Measurements from ENCODE around the gene XCR1.

The XCR1 gene

GRCh38 chr3:45985532-45986302 is 41.6 kb downstream of the XCR1 start:
- Mint-ChIP-seq H3K4me3 (no peak overlapping the region), H3K36me3 (ENCODE audit: low read depth) (peaks cover 10% of the 10 kb centered on the region), H3K9me3 (no peaks in the 10 kb centered on the region), H3K27ac (no peak overlapping the region), H3K27me3 (ENCODE audit: low read depth, poor library complexity) (no peaks in the 10 kb centered on the region), H3K4me1 (peaks cover 25% of the 10 kb centered on the region)
- TF ChIP-seq, protein P1, sequence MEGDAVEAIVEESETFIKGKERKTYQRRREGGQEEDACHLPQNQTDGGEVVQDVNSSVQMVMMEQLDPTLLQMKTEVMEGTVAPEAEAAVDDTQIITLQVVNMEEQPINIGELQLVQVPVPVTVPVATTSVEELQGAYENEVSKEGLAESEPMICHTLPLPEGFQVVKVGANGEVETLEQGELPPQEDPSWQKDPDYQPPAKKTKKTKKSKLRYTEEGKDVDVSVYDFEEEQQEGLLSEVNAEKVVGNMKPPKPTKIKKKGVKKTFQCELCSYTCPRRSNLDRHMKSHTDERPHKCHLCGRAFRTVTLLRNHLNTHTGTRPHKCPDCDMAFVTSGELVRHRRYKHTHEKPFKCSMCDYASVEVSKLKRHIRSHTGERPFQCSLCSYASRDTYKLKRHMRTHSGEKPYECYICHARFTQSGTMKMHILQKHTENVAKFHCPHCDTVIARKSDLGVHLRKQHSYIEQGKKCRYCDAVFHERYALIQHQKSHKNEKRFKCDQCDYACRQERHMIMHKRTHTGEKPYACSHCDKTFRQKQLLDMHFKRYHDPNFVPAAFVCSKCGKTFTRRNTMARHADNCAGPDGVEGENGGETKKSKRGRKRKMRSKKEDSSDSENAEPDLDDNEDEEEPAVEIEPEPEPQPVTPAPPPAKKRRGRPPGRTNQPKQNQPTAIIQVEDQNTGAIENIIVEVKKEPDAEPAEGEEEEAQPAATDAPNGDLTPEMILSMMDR (IDR thresholded peaks at IDR 0.05): no peak
- DNase-seq: no peak

DNA sequence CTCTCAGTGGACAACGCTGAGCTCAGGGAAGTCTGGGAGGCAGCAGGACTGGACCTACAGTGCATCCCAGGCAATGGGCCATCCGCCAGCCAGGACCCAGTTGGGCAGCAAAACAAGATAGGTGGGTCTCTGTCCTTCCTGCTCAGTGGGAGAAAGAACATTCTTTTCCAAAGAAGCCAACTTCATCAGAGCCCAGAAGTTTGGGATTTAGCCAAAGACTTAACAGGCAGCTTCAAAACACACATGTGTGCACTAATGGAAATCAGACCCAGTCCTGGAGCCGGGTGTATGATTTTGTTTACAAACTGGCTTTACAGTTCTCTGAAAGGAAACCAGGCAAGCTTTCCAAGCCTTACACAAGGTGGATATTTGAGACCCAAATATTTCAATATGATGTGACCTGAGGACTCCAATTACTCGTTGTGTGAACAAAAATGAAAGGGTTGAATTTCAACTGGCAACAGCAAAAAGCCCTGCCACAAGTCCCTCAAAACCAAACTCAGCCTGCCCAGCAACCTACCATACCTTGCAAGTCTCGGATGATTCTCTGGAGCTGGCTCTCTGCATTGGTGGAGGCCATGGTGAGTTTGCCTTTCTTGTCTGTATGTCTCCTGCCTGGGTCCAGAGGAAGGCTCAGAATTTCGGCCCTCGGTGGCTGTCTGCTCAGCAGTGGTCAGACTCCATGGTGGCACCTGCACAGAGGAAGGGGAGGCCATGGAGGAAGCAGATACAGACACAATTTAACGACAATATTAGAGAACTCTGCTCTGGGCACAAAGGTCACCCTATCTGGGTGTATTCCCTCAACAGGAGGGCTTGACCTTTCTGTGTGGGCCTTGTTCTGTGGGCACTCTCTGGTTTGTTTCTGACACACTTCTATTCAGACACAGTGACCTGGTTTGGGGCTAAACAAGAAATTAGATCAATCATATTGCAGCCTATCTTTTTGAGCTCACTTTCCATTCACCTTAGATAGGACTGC is 42.7 kb downstream of the XCR1 start:
- no peak overlapping the region for H3K4me3 Mint-ChIP-seq
- H3K27ac Mint-ChIP-seq: no peak overlapping the region
- TF ChIP-seq, protein P1 (IDR thresholded peaks at IDR 0.05): no peak
- no peaks in the 10 kb centered on the region for H3K9me3 Mint-ChIP-seq
- H3K27me3 Mint-ChIP-seq (ENCODE audit: low read depth, poor library complexity): no peaks in the 10 kb centered on the region
- peaks cover 25% of the 10 kb centered on the region for H3K4me1 Mint-ChIP-seq
- DNase-seq: no peak
- H3K36me3 Mint-ChIP-seq (ENCODE audit: low read depth): peaks cover 13% of the 10 kb centered on the region

DNA sequence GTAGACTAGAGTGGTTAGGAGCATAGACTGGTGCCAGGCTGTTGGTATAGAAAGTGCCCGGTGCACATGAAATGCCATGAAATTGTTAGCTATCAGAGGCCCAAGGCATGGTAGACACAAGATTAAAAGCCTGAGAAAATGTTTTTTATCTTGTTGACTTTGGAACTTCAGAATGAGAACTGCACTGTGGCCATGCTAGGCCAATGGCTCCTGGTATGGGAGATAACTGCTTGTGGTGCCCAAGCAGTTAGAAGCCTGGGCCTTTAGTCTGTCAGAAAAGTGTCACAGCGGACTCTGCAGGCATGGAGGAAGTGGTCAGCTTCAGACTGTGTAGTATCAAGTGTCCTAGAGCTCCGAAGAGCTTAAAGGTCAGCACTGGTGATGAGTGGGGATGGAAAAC is 43.5 kb downstream of the XCR1 start:
- H3K27ac Mint-ChIP-seq: no peak overlapping the region
- peaks cover 22% of the 10 kb centered on the region for H3K36me3 Mint-ChIP-seq (ENCODE audit: low read depth)
- TF ChIP-seq, protein P1 (IDR thresholded peaks at IDR 0.05): no peak
- peaks cover 23% of the 10 kb centered on the region for H3K4me1 Mint-ChIP-seq
- H3K27me3 Mint-ChIP-seq (ENCODE audit: low read depth, poor library complexity): no peaks in the 10 kb centered on the region
- no peak for DNase-seq
- H3K4me3 Mint-ChIP-seq: no peak overlapping the region
- H3K9me3 Mint-ChIP-seq: no peaks in the 10 kb centered on the region

- Mint-ChIP-seq H3K9me3 (no peaks in the 10 kb centered on the region), H3K27ac (no peak overlapping the region), H3K36me3 (ENCODE audit: low read depth) (peaks cover 39% of the 10 kb centered on the region), H3K4me1 (no peaks in the 10 kb centered on the region), H3K4me3 (no peak overlapping the region), H3K27me3 (ENCODE audit: low read depth, poor library complexity) (no peaks in the 10 kb centered on the region)
- TF ChIP-seq, protein P1 (IDR thresholded peaks at IDR 0.05): no peak
- no peak for DNase-seq
These were observed 45.8 kb downstream of the XCR1 start for GRCh38 chr3:45981346-45982074.

DNA sequence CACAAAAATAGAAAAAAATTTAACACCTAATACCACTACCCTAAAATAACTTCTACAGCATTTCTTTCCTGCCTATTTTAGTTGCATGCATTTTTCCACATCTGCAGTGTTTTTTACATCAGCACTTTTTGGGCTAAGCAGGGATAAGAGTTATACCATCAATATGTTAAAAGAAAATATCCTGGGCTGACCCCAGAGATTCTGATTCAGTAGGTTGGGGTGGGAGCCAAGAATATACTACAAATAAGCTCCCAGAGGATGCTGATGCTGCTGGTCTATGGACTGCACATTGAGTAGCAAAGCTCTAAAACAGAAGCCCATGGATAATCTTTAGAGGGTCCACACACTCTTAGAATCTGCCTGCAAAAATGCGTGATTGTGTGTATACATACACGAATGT is 46.5 kb downstream of the XCR1 start:
- no peak for DNase-seq
- peaks cover 39% of the 10 kb centered on the region for H3K36me3 Mint-ChIP-seq (ENCODE audit: low read depth)
- no peak overlapping the region for H3K4me3 Mint-ChIP-seq
- no peak overlapping the region for H3K27ac Mint-ChIP-seq
- H3K9me3 Mint-ChIP-seq: no peaks in the 10 kb centered on the region
- H3K4me1 Mint-ChIP-seq: no peaks in the 10 kb centered on the region
- TF ChIP-seq, protein P1 (IDR thresholded peaks at IDR 0.05): no peak
- no peaks in the 10 kb centered on the region for H3K27me3 Mint-ChIP-seq (ENCODE audit: low read depth, poor library complexity)
